Activated CD4-positive, alpha-beta T cell treated with anti-CD3 and anti-CD28 coated beads, Interleukin-2, amount 50 U/mL, for 16 hours (primary cell): Measurements from ENCODE around the gene MAD1L1.

Source experiments
- DNase-seq: peaks from one replicate; pipeline ENCODE4 v3.0.0-alpha.2; 2020

Gene MAD1L1

GRCh38 chr7:2152646-2153045 is 80.1 kb downstream of the MAD1L1 start:
- no peak for DNase-seq

GRCh38 chr7:2151801-2152612 is 80.7 kb downstream of the MAD1L1 start:
- no peak for DNase-seq

- no peak for DNase-seq
These were observed 81.5 kb downstream of the MAD1L1 start for GRCh38 chr7:2151237-2151636.

- no peak for DNase-seq
These were observed 82.3 kb downstream of the MAD1L1 start for GRCh38 chr7:2150445-2150815.

- no peak for DNase-seq
These were observed 82.9 kb downstream of the MAD1L1 start for GRCh38 chr7:2149672-2150444.

- DNase-seq: no peak
These were observed 83.9 kb downstream of the MAD1L1 start for GRCh38 chr7:2148814-2149213.

GRCh38 chr7:2148189-2148588 is 84.6 kb downstream of the MAD1L1 start:
- no peak for DNase-seq

GRCh38 chr7:2146676-2147472 is 85.9 kb downstream of the MAD1L1 start:
- no peak for DNase-seq

GRCh38 chr7:2145835-2146580 is 86.7 kb downstream of the MAD1L1 start:
- no peak for DNase-seq

- no peak for DNase-seq
These were observed 87.8 kb downstream of the MAD1L1 start for GRCh38 chr7:2144926-2145325.

GRCh38 chr7:2143981-2144595 is 88.7 kb downstream of the MAD1L1 start:
- no peak for DNase-seq

GRCh38 chr7:2143450-2143849 is 89.3 kb downstream of the MAD1L1 start:
- DNase-seq: no peak

- no peak for DNase-seq
These were observed 90.4 kb downstream of the MAD1L1 start for GRCh38 chr7:2142386-2142785.

- DNase-seq: no peak
These were observed 91.1 kb downstream of the MAD1L1 start for GRCh38 chr7:2141651-2142050.

- no peak for DNase-seq
These were observed 91.7 kb downstream of the MAD1L1 start for GRCh38 chr7:2141021-2141410.

- DNase-seq: no peak
These were observed 92.3 kb downstream of the MAD1L1 start for GRCh38 chr7:2140216-2141020.

GRCh38 chr7:2139004-2139699 is 93.6 kb downstream of the MAD1L1 start:
- no peak for DNase-seq

GRCh38 chr7:2138146-2138765 is 94.5 kb downstream of the MAD1L1 start:
- peak; percentile 25 for DNase-seq

GRCh38 chr7:2134740-2135139 is 98.0 kb downstream of the MAD1L1 start:
- DNase-seq: no peak

GRCh38 chr7:2132243-2132642 is 100.5 kb downstream of the MAD1L1 start:
- no peak for DNase-seq
